ENCODE measurements around the gene RAB13.

Gene RAB13

DNA sequence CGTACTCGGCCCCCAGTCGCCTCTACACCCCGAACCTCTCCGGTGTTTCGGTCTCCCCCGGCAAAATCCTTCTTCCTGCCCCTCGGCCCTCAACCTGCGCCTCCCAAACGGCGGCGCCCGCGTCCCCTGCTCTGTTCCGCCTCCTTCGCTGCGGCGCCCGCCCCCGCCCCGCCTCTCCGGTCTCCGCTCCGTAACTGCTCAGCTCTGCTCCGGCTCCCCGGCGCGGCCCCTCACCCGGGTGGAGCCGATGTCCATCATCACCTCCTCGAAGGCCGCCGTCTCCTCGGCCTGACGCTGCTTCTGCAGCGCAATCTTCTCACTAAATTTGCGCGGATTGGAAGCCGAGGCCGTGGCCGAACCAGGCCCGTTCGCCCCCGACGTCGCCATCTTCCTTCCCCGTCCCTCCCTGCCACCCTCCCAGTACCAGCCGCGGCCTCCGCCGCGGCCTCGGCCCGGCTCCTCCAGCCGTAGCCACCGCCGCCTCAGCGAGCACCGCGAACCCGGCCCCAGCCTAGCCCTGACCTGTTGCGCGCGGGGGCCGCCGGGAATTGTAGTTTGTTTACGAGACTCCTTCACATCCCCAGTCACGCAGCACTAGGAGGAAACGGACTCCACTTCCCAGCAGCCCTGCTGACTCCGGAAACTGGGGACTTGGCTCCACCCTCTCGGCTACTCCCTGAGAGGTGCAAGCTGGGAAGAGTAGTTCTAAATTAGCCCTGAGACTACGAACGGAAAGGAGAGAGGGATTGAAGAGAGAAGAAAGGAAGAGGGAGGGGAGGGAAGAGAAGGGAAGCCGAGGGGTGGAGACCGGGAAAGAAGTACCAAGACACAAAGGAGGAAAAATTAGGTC lies 27.8 kb downstream of the RAB13 start, which contains the start of gene CRTC2:
Gene CRTC2 (minus strand): TSS at position 502 of the 850 bp plus-strand sequence. CDS start 115 bp downstream, at position 387.
- DNase-seq (ENCODE audit: extremely low spot score, insufficient read length, low read depth), result peak; percentile 94
- peak; percentile 95 for FAIRE-seq

DNA sequence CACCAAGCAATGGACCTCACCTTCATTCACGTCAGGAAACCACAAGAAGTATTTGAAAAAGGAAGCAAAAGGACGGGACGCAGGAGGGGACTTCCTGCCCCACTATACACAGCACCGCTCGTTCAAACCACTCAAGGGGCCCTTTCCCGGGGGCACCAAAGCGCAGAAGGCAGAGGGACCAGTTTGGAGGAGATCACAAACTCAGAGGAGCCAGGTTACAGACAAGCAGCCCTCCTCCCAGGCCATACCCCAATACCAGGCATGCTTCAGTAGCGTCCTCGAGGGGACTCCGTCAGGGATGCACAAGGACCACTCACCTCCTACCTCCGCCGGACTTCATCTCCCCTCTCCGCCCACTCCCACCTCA lies 28.4 kb downstream of the RAB13 start:
- DNase-seq (ENCODE audit: extremely low spot score, insufficient read length, low read depth), result no peak
- FAIRE-seq, result peak; percentile 86

DNA sequence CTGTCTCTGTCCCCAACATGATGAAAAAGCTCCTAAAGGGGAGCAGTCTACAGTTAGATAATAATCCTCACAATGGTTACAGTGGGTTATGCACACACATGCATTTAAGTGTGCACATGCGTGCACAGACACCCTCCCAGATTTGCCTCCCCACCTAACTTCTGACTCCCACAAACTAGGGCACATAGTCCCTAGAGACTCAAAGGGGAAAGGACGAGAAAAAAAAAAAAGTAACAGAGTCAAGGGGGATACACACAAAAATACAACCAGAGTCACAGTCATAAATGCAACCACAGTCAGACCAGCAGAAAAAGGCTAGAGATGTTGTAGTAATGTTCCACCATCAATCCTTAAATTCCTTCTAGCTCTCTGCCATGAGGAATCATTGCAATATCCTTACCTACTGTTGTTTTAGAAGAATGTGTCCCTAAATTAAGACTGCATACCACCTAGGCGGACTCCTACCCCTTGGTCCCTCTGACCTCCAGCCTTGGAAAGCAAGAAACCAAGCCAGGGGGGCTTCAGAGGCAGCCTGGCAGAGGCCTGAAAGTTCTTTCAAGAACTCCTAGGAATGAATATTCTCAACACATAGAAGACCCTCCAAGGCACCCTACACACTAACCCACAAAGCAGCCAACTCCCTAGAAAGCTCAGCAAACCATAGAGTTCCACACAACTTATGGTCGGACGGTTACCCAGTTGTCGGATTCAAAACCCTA lies 29.0 kb downstream of the RAB13 start:
- FAIRE-seq, result peak; percentile 33
- no peak for DNase-seq (ENCODE audit: extremely low spot score, insufficient read length, low read depth)

DNA sequence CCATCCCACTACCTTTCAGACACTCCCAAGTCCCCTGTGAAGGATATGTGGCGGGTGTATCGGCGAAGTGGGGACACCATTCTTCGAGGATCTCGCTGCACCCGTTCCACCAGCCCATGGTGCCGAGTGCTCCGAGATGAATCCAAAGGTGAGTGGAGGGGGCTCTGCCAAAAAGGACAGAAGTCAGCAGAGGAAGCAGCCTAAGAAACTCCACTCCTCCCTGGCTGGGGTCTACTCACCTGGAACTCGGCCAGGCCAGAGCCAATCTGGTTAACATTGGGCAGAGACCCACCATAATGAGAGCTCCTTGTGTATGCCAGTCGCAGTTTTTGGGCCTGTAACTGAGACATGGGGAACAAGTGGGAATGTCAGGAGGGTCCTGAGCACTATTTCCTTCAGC lies 31.3 kb downstream of the RAB13 start:
- FAIRE-seq (no peak), DNase-seq (ENCODE audit: extremely low spot score, insufficient read length, low read depth) (no peak)

GRCh38 chr1:153953859-153954365 lies 32.2 kb downstream of the RAB13 start:
- FAIRE-seq (no peak), DNase-seq (ENCODE audit: extremely low spot score, insufficient read length, low read depth) (no peak)

- FAIRE-seq, result no peak
These were observed 34.3 kb downstream of the RAB13 start for GRCh38 chr1:153951801-153952200.

DNA sequence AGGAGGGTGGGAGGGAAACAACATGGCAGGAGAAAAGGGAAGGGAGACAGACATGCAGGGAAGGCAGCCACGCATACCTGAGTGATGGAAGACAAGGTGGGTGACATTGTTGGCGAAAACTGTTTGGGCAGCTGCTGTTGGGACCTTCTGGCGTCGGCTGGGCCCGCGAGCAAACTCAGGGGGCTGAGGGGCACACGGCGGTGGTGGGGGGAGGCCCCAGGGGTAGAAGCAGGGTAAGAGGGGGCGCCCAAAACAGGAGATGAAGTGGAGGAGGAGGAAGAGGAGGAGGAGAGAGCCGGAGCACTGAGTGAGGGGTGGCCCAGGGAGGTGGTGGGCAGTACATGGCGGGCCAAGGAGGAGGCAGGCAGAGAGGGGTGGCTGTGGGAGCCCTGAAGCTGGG lies 35.0 kb downstream of the RAB13 start:
- FAIRE-seq, result no peak
- no peak for DNase-seq (ENCODE audit: extremely low spot score, insufficient read length, low read depth)

More at GRCh38 chr1:153951801-153952200, 34.3 kb downstream of the RAB13 start:
- no peak for DNase-seq (ENCODE audit: extremely low spot score, insufficient read length, low read depth)

DNA sequence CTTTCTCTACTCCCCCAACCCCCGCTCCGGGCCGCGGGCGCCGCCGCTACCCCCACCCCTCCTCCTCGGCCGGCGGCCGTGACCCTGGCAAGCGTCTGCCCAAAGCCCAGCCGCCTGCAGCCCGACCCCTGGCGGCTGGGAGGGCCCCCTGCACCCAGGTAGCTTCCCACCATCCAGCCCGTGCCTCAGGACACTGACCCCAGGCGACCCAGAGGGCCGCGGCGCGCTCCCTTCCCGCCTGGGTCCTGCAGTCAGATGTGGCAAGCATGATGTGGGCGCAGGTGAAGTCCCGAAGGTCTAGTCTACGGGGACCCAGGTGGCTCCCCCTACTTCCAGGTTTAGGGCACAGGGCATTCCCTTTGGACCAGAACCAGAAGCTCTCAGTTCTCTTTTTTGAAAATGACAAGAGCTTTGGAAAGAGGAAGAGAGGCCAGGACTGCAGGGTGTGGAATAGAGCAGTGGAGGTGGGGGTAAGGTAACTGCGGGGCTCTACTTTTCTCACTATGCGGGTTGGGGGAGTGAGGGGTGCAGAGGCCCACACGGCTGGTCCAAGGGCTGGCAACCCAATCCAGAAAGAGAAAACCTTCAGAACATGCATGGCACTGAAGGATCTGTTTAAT lies 39.4 kb downstream of the RAB13 start, which contains the start of gene DENND4B:
Gene DENND4B (minus strand): TSS at position 97 of the 620 bp plus-strand sequence. CDS start 2,344 bp downstream, outside the sequence.
- DNase-seq (ENCODE audit: extremely low spot score, insufficient read length, low read depth), result peak; percentile 88
- peak; percentile 73 for FAIRE-seq

- peak; percentile 97 for FAIRE-seq
- DNase-seq (ENCODE audit: extremely low spot score, insufficient read length, low read depth), result peak; percentile 80
These were observed 40.1 kb downstream of the RAB13 start for GRCh38 chr1:153945795-153946621.

DNA sequence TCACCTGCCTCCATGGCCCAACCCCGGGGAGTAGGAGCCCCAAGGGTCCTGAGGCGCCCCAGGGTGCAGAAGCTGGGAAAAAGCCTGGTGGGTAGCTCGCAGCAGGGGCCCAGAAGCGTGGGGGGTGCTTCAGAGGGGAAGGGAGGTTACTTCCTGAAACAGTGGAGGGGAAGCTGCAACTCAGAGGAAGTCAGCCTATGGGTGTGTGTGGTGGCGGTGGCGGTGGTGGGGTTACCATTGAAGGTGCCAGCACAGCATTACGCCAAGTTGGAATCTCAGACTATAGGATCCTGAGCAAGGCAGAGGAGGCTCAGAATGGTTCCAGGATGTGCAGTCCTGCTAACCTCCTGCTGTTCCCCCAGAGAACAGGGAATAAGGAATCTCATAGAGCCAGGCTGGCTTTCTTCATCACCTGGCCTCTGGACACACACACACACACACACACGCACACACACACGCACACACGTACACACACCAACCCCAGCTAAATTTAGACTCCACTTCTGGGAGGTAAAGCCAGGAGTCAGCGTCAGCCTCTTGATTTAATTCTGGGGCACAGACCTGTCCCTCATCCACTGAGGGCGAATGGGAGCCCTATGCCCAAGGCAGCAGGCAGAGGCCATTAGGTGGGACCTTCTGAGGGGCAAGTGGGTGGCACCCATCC lies 40.9 kb downstream of the RAB13 start:
- FAIRE-seq, result no peak
- DNase-seq (ENCODE audit: extremely low spot score, insufficient read length, low read depth), result no peak

DNA sequence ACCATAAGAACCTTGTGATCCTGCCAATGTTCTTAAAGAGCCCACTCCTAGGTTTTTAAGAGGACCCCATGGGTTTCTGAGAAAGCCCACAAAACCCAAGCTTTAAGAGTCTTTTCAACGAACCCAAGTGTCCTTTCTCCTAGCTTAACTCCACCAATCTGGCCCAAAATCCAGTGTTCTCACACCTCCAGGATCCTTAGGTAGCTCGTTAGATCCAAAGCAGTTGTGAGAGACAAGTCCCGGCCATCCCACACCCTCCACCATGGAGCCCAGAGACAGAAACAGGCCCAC lies 41.4 kb downstream of the RAB13 start:
- FAIRE-seq (no peak), DNase-seq (ENCODE audit: extremely low spot score, insufficient read length, low read depth) (no peak)

GRCh38 chr1:153944005-153944826 lies 41.9 kb downstream of the RAB13 start:
- FAIRE-seq (no peak), DNase-seq (ENCODE audit: extremely low spot score, insufficient read length, low read depth) (no peak)

GRCh38 chr1:153942766-153943549 lies 43.2 kb downstream of the RAB13 start:
- DNase-seq (ENCODE audit: extremely low spot score, insufficient read length, low read depth) (no peak), FAIRE-seq (no peak)

DNA sequence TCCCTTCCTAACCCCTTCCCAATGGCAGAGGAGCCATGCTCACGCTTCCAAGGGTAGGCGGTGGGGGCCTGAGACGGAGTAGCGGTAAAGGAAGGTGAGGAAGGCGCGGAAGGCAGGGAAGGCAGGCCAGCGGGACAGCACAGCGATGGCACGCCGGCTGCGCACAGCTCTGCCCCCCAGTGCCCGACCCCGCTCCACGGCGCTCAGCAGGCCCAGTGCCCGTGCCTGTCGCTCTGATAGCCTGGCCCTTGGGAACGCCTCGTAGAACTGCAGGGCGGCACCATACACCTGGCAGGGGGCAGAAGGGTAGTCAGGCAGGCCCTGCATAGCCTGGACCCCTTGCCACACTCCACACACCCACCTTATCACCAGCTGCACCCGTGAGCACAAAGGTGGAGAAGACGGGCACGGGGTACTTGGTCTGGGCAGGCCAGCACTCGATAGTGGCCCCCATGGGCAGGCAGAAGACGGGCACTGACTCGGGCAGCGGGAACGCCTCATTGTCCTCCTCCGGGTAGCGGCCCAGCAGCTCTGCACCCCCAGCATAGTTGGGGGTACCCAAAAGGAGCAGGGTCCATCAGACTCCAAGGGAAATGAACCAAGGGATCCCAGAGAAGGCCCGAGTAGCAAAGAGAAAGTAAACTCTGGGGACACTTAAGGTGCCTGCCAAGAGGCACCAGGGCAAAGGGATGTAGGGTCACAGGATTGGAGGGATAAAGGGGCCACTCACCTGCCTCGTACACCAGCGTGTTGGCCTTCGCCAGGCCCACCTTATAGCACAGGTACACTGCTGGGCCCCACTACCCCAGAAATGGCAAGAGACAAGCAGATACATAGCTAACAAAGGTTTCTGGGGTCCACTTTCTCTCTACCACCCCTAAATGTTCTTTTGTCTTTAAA lies 44.1 kb downstream of the RAB13 start:
- FAIRE-seq (no peak), DNase-seq (ENCODE audit: extremely low spot score, insufficient read length, low read depth) (no peak)

GRCh38 chr1:153940756-153941155 lies 45.4 kb downstream of the RAB13 start:
- no peak for FAIRE-seq

GRCh38 chr1:153939476-153939875 lies 46.7 kb downstream of the RAB13 start:
- DNase-seq (ENCODE audit: extremely low spot score, insufficient read length, low read depth) (no peak), FAIRE-seq (no peak)

More at GRCh38 chr1:153940756-153941155, 45.4 kb downstream of the RAB13 start:
- no peak for DNase-seq (ENCODE audit: extremely low spot score, insufficient read length, low read depth)

GRCh38 chr1:153938996-153939395 lies 47.1 kb downstream of the RAB13 start:
- FAIRE-seq (no peak), DNase-seq (ENCODE audit: extremely low spot score, insufficient read length, low read depth) (no peak)

Data from GM18507 (cell line).